ENCODE results near the gene CDH13. TPM values are rescaled to one million over a fixed set of nuclear protein-coding genes. Genes with fewer than 3 reads are reported as not detected.

CDH13 gene
- total and polyA plus RNA-seq, 8 donors: 0.12 to 21.4 (median 1.7) TPM; not detected in 1

DNA sequence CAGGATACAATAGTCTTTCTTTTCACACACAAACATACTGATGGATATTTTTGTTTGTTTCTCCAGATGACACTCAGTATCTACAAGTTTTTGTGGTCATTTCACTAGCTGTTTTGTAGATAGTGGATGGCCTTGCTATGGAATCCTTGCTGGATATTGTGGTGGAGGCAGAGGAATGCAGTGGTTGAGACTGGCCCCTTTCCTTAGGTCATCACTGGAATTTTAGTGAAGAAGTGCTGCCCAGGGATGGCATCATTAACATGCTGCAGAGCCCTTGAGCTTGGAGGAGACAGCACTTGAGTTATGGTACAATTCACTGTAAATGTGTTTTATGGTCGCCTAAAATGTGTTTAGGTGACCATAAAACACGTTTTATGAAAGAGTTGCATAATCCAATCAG is 725.1 kb downstream of the CDH13 start:
- Histone ChIP-seq H3K27ac (no peak overlapping the region), H3K4me1 (no peaks in the 10 kb centered on the region), H3K27me3 (no peaks in the 10 kb centered on the region), H3K36me3 (no peaks in the 10 kb centered on the region), H3K9me3 (no peaks in the 10 kb centered on the region), H3K4me3 (no peak overlapping the region)
- 61 to 72% (median 64%) methylated on average over 2 of the region's 2 CpGs for WGBS, 5 donors
- TF ChIP-seq POLR2AphosphoS5 (IDR thresholded peaks at IDR 0.05) (no peak), POLR2A (IDR thresholded peaks at IDR 0.05) (no peak), EP300 (IDR thresholded peaks at IDR 0.05) (no peak)
- TF ChIP-seq, protein P1, sequence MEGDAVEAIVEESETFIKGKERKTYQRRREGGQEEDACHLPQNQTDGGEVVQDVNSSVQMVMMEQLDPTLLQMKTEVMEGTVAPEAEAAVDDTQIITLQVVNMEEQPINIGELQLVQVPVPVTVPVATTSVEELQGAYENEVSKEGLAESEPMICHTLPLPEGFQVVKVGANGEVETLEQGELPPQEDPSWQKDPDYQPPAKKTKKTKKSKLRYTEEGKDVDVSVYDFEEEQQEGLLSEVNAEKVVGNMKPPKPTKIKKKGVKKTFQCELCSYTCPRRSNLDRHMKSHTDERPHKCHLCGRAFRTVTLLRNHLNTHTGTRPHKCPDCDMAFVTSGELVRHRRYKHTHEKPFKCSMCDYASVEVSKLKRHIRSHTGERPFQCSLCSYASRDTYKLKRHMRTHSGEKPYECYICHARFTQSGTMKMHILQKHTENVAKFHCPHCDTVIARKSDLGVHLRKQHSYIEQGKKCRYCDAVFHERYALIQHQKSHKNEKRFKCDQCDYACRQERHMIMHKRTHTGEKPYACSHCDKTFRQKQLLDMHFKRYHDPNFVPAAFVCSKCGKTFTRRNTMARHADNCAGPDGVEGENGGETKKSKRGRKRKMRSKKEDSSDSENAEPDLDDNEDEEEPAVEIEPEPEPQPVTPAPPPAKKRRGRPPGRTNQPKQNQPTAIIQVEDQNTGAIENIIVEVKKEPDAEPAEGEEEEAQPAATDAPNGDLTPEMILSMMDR (IDR thresholded peaks at IDR 0.05): no peak
- intact Hi-C loops (cut with DNase I; ENCODE audit: low total_unique reads): no loop called here
- DNase-seq: no peak

GRCh38 chr16:83353241-83353640 is 726.5 kb downstream of the CDH13 start:
- no peaks in the 10 kb centered on the region for H3K27me3 ChIP-seq
- no peaks in the 10 kb centered on the region for H3K9me3 ChIP-seq
- no peak for TF ChIP-seq POLR2A (IDR thresholded peaks at IDR 0.05)
- no peak for TF ChIP-seq EP300 (IDR thresholded peaks at IDR 0.05)
- no peak for TF ChIP-seq POLR2AphosphoS5 (IDR thresholded peaks at IDR 0.05)
- TF ChIP-seq, protein P1 (IDR thresholded peaks at IDR 0.05): no peak
- DNase-seq: no peak
- no peak overlapping the region for H3K27ac ChIP-seq
- no peak overlapping the region for H3K4me3 ChIP-seq
- no peaks in the 10 kb centered on the region for H3K36me3 ChIP-seq
- WGBS, 5 donors: 82 to 97% (median 87%) methylated on average over 3 of the region's 3 CpGs
- intact Hi-C loops (cut with DNase I; ENCODE audit: low total_unique reads): no loop called here
- no peaks in the 10 kb centered on the region for H3K4me1 ChIP-seq

GRCh38 chr16:83354015-83354414 is 727.2 kb downstream of the CDH13 start:
- Histone ChIP-seq H3K4me1 (no peaks in the 10 kb centered on the region), H3K36me3 (no peaks in the 10 kb centered on the region), H3K27ac (no peak overlapping the region), H3K4me3 (no peak overlapping the region), H3K27me3 (no peaks in the 10 kb centered on the region), H3K9me3 (no peaks in the 10 kb centered on the region)
- 68 to 88% (median 79%) methylated on average over 7 of the region's 7 CpGs for WGBS, 5 donors
- DNase-seq: no peak
- intact Hi-C loops (cut with DNase I; ENCODE audit: low total_unique reads): no loop called here
- TF ChIP-seq POLR2AphosphoS5 (IDR thresholded peaks at IDR 0.05): no peak
- TF ChIP-seq, protein P1 (IDR thresholded peaks at IDR 0.05): no peak
- TF ChIP-seq EP300 (IDR thresholded peaks at IDR 0.05): no peak
- no peak for TF ChIP-seq POLR2A (IDR thresholded peaks at IDR 0.05)

DNA sequence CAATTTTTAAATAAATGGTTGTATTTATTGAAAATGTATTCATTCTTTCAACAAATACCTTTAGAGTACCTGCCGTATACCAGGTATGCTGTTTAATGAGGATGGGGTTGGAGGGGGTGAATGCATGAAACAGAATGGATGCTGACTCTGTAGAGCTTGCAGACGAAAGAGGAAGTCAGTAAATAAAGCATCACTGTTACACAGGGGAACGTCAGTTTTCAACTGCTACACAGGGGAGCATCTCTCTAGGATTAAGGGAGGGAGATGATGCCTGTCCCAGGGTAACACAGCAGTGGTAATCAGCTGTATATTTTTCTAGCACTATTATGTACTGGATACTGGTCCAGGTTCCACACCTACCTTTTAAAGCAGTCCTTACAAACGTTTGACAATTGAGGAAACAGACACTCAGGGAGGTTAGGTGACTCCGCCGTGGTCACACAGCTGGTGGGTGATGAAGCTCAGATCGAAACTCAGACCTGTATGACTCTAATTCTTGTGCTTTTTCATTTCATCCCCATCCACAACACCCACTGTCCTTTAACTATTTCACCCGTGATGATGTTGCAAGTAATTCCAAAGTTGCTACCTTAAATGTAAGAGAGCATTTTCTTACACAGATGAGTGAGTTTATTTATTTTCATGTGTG is 728.9 kb downstream of the CDH13 start:
- Histone ChIP-seq H3K36me3 (no peaks in the 10 kb centered on the region), H3K4me3 (no peak overlapping the region), H3K27me3 (no peaks in the 10 kb centered on the region), H3K9me3 (no peaks in the 10 kb centered on the region), H3K4me1 (no peaks in the 10 kb centered on the region), H3K27ac (no peak overlapping the region)
- intact Hi-C loops (cut with DNase I; ENCODE audit: low total_unique reads): no loop called here
- TF ChIP-seq, protein P1 (IDR thresholded peaks at IDR 0.05): no peak
- TF ChIP-seq POLR2AphosphoS5 (IDR thresholded peaks at IDR 0.05): no peak
- TF ChIP-seq EP300 (IDR thresholded peaks at IDR 0.05): no peak
- TF ChIP-seq POLR2A (IDR thresholded peaks at IDR 0.05): no peak
- no peak for DNase-seq
- WGBS, 5 donors: 55 to 66% (median 59%) methylated on average over 8 of the region's 8 CpGs
